GM10266 (cell line): ENCODE measurements around the gene SLIT3.

Experiments
- DNase-seq: peaks from one replicate; pipeline ENCODE4 v3.0.0; 2012; ENCODE audit errors: extremely low spot score
- TF ChIP-seq, protein P1 (sequence below): IDR thresholded peaks from 2 replicates; pipeline ENCODE4 v1.5.1; 2012; ENCODE audit warnings: mild to moderate bottlenecking, low read depth; ENCODE audit not compliant: control insufficient read depth, insufficient read depth; ENCODE audit errors: missing control alignments

The SLIT3 gene

DNA sequence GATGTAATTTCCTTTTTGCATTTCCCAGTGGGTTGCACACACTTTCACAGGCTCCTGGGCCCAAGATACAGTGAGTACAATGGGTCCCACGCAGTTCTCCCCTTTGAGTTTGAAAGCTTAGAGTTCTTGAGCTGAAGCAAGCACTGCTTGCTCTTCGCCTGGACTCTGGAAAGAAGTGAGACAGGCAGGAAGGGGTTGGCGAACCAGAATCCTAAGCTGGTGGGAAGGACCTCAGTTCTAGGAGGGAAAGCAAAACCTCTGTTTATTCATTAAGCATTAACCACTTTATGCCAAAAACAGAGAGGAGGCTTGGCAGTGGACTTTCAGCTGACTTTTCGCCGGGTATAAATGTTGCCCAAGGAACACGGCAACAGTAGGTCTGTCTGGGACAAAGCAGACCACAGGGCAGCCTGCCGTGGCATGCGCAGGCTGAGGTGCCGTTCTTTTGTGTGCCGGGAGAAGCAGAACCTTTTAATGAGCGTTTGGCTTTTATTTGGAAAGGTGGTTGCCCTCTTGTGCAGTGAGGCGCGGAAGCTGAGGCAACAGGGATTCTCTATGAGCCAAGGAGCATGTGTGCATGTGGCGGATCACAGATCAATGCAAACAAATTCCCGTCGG is 481.8 kb downstream of the SLIT3 start:
- no peak for DNase-seq
- TF ChIP-seq, protein P1, sequence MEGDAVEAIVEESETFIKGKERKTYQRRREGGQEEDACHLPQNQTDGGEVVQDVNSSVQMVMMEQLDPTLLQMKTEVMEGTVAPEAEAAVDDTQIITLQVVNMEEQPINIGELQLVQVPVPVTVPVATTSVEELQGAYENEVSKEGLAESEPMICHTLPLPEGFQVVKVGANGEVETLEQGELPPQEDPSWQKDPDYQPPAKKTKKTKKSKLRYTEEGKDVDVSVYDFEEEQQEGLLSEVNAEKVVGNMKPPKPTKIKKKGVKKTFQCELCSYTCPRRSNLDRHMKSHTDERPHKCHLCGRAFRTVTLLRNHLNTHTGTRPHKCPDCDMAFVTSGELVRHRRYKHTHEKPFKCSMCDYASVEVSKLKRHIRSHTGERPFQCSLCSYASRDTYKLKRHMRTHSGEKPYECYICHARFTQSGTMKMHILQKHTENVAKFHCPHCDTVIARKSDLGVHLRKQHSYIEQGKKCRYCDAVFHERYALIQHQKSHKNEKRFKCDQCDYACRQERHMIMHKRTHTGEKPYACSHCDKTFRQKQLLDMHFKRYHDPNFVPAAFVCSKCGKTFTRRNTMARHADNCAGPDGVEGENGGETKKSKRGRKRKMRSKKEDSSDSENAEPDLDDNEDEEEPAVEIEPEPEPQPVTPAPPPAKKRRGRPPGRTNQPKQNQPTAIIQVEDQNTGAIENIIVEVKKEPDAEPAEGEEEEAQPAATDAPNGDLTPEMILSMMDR: no peak

DNA sequence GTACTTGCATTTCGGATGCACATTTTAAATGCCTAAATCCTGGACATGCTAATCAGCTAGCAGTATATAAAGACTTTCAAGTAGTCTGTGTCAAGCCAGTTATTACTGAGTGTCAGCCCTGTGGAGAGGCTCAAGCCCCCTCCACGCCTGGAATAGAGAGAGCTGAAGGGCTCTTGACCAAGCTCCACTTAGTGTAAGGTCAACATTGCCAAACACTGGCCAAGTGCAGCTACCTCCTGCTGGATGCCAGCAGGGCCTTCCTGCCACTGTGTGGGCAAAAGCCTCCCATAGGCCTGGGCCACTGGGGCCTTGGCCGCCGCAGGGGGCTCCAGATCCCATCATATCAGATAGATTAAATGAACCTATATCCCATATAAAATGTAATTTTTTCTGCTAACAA is 482.4 kb downstream of the SLIT3 start:
- no peak for DNase-seq
- TF ChIP-seq, protein P1: no peak

DNA sequence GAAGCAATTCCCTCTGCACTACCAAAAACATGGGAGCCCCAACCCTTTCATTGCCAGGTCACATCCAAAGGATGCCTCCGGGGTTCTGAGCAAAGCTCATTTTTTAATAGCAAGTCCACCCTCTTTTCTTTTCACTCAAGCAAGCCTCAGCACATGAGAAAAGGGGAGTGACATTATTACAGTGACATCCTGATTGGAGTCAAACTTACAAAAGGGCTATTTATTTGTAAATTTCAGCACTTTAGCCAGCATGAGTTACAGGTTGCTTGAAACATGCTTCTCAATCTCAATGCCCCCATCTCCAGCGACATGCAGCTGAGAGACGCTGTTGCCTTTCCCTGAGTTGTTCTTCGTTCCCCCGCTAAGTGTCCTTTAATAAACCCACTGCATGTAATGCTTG is 483.3 kb downstream of the SLIT3 start:
- no peak for DNase-seq
- TF ChIP-seq, protein P1: no peak

DNA sequence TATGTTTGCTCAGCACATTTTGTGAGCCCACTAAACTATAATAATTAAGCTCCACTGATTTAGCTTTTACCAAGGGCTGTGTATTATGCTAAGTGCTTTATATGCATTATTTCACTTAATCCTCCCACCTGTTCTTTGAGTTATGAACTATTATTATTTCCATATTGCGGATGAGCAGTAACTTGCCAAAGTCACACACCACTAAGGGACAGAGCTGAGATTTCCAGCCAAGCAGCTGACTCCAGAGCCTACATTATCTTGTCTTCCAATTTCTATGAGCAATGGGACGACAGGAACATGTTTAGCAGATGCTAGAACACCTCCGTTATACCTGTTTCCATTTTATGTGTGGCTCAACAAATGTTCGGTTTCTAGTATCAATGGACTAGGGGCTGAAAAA is 484.3 kb downstream of the SLIT3 start:
- TF ChIP-seq, protein P1: no peak
- DNase-seq: no peak

DNA sequence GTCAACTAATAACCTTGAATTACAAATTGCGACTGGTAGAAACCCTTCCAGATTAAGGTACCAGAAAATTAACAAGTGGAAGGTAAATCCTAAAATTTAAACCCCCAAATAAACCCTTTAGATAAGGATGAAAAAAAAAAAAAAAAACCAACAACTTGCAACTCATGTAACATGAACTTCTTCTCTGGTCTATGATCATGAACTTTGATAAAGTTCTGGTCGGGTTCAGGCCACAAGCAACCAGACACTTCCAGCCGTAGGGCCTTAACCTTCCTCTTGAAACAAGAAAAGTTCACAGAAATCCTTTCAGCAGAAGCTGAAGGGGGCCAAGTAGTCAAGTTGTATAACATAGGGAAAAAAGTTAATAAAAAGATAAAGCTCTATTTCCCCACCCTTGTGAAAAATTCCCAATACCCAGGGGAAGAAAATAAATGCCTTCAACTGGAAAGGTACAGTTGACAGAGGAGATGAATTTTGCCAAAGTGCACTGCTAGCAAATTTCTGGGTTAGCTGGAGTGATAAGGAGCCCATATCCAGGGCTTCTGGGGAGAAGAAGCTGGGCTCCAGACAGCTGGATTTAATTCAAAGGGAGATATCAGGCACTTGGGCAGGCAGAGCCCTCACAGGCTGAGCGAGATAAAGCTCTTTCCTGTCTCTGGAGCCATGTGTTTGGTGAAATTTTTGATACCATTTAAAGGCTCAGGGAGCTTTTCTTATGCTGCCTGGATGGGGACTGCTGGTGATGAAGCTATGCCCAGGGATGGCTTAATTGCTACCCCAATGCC is 487.6 kb downstream of the SLIT3 start:
- TF ChIP-seq, protein P1: no peak
- no peak for DNase-seq

DNA sequence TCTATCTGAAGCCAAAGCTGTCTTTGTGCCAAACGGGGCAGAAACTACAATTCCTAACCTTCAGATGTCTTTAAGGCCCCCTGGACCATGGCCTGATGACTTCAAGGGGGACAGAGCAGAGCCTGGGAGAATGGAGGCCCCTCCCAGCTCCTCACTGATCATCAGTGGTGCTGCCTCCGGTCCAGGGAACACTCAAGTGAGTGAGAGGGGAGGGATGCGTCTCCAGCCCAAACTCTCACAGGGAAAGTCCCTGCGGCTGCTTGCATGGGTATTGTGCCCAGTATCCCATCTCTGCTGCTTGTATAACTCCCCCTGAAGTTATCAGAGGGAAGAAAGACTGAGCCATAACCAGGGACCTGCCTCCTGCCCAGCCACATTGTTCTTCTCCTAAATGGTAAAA is 490.3 kb downstream of the SLIT3 start:
- no peak for DNase-seq
- TF ChIP-seq, protein P1: no peak

DNA sequence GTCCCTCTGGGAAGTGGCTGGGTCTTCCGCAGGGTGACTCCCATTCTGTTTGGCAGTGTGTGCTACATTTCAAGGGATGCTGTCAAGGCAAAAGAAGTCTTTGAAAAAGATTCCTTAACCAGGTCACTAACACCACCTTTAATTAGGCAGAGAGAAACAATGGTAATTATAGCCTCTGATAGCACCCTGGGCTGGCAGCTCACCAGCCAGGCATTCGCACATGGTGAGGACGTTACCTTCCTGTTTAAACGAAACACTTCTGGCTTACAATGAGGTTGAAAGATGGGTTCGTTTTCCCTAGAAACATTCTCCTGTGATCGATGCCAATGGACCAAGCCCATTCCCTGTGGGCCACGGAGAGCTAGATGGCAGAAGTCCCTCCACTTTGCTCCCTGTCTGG is 491.7 kb downstream of the SLIT3 start:
- TF ChIP-seq, protein P1: no peak
- no peak for DNase-seq
